ENCODE data around the gene PET117. TPM values are rescaled to one million over a fixed set of nuclear protein-coding genes. Genes with fewer than 3 reads are reported as not detected.

PET117 gene
- total and polyA plus RNA-seq, 2 donors (not counting 1 experiment from before 2014, with no cell fraction given), result 2.1 to 13.0 TPM

DNA sequence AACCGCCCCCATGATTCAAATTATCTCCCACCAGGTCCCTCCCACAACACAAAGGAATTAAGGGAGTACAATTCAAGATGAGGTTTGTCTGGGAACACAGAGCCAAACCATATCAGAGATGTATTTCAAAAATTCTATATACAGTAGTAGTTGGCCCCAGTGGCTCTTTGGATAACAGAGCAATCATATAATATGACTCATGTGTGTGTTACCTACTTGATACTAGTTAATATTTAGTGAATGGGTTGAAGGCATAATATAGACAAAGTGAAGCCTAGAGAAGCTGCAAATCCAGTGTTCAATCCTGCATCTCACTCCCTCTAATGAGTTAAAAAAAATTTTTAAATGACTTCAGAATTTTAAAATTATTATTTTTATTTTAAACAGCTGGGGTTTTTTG, 43.2 kb downstream of the PET117 start:
- no peaks in the 10 kb centered on the region for H3K27me3 Mint-ChIP-seq
- no peak overlapping the region for H3K9ac ChIP-seq (ENCODE audit: low read length)
- ATAC-seq (ENCODE audit: low read depth) (no peak), DNase-seq (no peak)
- H3K27ac ChIP-seq (ENCODE audit: low read length in 2 of 2), result no peak overlapping the region
- POLR2A ChIA-PET, result no interaction called here
- no peaks in the 10 kb centered on the region for H4K20me1 ChIP-seq (ENCODE audit: control insufficient read depth, insufficient read depth, low read length, poor library complexity, severe bottlenecking)
- CTCF ChIA-PET, result interaction anchor here (0.6 kb wide), 1 partner anchor 17 kb away, joined by 3 read pairs; no protein-coding TSS in a partner anchor
- H2AFZ ChIP-seq (ENCODE audit: insufficient read depth, low read depth, low read length, poor library complexity, severe bottlenecking), result no peak overlapping the region
- H3K79me2 ChIP-seq (ENCODE audit: control insufficient read depth, insufficient read depth, low read length), result no peaks in the 10 kb centered on the region
- H3K9me3 Mint-ChIP-seq (ENCODE audit: insufficient read depth), result peaks cover 6% of the 10 kb centered on the region
- WGBS (ENCODE audit: insufficient coverage), result no CpG with 5 or more reads among the region's 1 CpG
- no peak overlapping the region for H3K4me2 ChIP-seq (replicated peaks; ENCODE audit: low read depth, low read length, poor library complexity, severe bottlenecking)
- H3K4me3 ChIP-seq (ENCODE audit: control extremely low read depth in 1 of 5, extremely low read depth in 1 of 5, insufficient read depth in 1 of 5, low read depth in 2 of 5, low read length in 4 of 5), result no peak overlapping the region
- H3K27me3 ChIP-seq (replicated peaks in 1 of 4; ENCODE audit: control extremely low read depth in 1 of 4, control insufficient read depth in 3 of 4, insufficient read depth in 4 of 4, low read length in 3 of 4), result no peaks in the 10 kb centered on the region
- H3K4me3 Mint-ChIP-seq, result no peak overlapping the region
- H3K27ac Mint-ChIP-seq, result no peak overlapping the region
- H3K9me3 ChIP-seq (ENCODE audit: control extremely low read depth in 1 of 3, control insufficient read depth in 2 of 3, insufficient read depth in 1 of 3, low read length in 2 of 3), result peaks cover 0 to 11% (median 0%) of the 10 kb centered on the region in 3 donors
- intact Hi-C loops (cut with micrococcal nuclease), result no loop called here
- H3K36me3 ChIP-seq (replicated peaks in 1 of 2; ENCODE audit: control extremely low read depth in 1 of 2, control insufficient read depth in 1 of 2, extremely low read depth in 1 of 2, insufficient read depth in 2 of 2, low read length in 1 of 2), result peaks cover 9 to 59% of the 10 kb centered on the region in 2 experiments
- no peak for TF ChIP-seq EZH2 (IDR thresholded peaks at IDR 0.05; ENCODE audit: borderline replicate concordance, insufficient read depth, low read depth, low read length, poor library complexity, severe bottlenecking)
- TF ChIP-seq, protein P1, sequence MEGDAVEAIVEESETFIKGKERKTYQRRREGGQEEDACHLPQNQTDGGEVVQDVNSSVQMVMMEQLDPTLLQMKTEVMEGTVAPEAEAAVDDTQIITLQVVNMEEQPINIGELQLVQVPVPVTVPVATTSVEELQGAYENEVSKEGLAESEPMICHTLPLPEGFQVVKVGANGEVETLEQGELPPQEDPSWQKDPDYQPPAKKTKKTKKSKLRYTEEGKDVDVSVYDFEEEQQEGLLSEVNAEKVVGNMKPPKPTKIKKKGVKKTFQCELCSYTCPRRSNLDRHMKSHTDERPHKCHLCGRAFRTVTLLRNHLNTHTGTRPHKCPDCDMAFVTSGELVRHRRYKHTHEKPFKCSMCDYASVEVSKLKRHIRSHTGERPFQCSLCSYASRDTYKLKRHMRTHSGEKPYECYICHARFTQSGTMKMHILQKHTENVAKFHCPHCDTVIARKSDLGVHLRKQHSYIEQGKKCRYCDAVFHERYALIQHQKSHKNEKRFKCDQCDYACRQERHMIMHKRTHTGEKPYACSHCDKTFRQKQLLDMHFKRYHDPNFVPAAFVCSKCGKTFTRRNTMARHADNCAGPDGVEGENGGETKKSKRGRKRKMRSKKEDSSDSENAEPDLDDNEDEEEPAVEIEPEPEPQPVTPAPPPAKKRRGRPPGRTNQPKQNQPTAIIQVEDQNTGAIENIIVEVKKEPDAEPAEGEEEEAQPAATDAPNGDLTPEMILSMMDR (IDR thresholded peaks at IDR 0.05), result no peak
- no peaks in the 10 kb centered on the region for H3K4me1 ChIP-seq (ENCODE audit: control insufficient read depth in 2 of 2, insufficient read depth in 2 of 2, low read length in 2 of 2)
- no peaks in the 10 kb centered on the region for H3K4me1 Mint-ChIP-seq

DNA sequence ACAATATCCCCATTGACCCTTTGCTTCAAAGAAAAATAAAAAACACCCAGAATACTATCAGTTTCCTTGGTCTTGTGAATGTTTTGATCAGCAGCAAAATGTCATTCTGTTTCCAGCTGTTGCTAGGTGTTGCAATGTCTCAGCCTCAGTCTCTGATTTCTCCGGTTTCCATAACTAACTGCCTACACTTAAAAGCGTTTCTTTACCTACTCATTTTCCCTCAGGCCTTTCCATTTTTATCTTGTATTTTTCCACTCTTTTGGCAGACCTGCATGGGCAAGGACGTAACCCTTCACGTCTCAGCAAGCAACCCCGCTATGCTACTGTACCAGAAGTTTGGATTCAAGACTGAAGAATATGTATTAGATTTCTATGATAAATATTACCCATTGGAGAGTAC, 49.4 kb downstream of the PET117 start:
- Histone ChIP-seq H3K79me2 (ENCODE audit: control insufficient read depth, insufficient read depth, low read length) (no peaks in the 10 kb centered on the region), H3K4me2 (replicated peaks; ENCODE audit: low read depth, low read length, poor library complexity, severe bottlenecking) (no peak overlapping the region), H3K9me3 (ENCODE audit: control extremely low read depth in 1 of 3, control insufficient read depth in 2 of 3, insufficient read depth in 1 of 3, low read length in 2 of 3) (no peaks in the 10 kb centered on the region), H3K27ac (ENCODE audit: low read length in 2 of 2) (no peak overlapping the region), H3K4me3 (ENCODE audit: control extremely low read depth in 1 of 5, extremely low read depth in 1 of 5, insufficient read depth in 1 of 5, low read depth in 2 of 5, low read length in 4 of 5) (no peak overlapping the region), H3K27me3 (replicated peaks in 1 of 4; ENCODE audit: control extremely low read depth in 1 of 4, control insufficient read depth in 3 of 4, insufficient read depth in 4 of 4, low read length in 3 of 4) (no peaks in the 10 kb centered on the region), H3K36me3 (replicated peaks in 1 of 2; ENCODE audit: control extremely low read depth in 1 of 2, control insufficient read depth in 1 of 2, extremely low read depth in 1 of 2, insufficient read depth in 2 of 2, low read length in 1 of 2) (peaks cover 19 to 58% of the 10 kb centered on the region in 2 experiments), H3K4me1 (ENCODE audit: control insufficient read depth in 2 of 2, insufficient read depth in 2 of 2, low read length in 2 of 2) (no peaks in the 10 kb centered on the region), H3K9ac (ENCODE audit: low read length) (no peak overlapping the region), H2AFZ (ENCODE audit: insufficient read depth, low read depth, low read length, poor library complexity, severe bottlenecking) (no peak overlapping the region), H4K20me1 (ENCODE audit: control insufficient read depth, insufficient read depth, low read length, poor library complexity, severe bottlenecking) (no peaks in the 10 kb centered on the region)
- H3K9me3 Mint-ChIP-seq (ENCODE audit: insufficient read depth), result no peaks in the 10 kb centered on the region
- H3K4me1 Mint-ChIP-seq, result no peaks in the 10 kb centered on the region
- DNase-seq (no peak), ATAC-seq (ENCODE audit: low read depth) (no peak)
- no peak overlapping the region for H3K27ac Mint-ChIP-seq
- TF ChIP-seq, protein P1 (IDR thresholded peaks at IDR 0.05), result no peak
- no peak for TF ChIP-seq EZH2 (IDR thresholded peaks at IDR 0.05; ENCODE audit: borderline replicate concordance, insufficient read depth, low read depth, low read length, poor library complexity, severe bottlenecking)
- ChIA-PET POLR2A (no interaction called here), CTCF (no interaction called here)
- WGBS (ENCODE audit: insufficient coverage), result 100% methylated on average over 2 of the region's 5 CpGs
- intact Hi-C loops (cut with micrococcal nuclease), result no loop called here
- H3K27me3 Mint-ChIP-seq, result no peaks in the 10 kb centered on the region
- no peak overlapping the region for H3K4me3 Mint-ChIP-seq

Measured in B cell (primary cell).